MCF 10A (cell line): ENCODE data around the gene CCR3. TPM values are rescaled to one million over a fixed set of nuclear protein-coding genes. Genes with fewer than 3 reads are reported as not detected.

Source experiments
- BruUV-seq: library from RNA; stranded (reverse); fragments of 400-500 nt; replicated peaks from 2 replicates; lab custom pipeline; 2021; lab: Mats Ljungman, UMichigan
- CTCF ChIA-PET: fragments of 300-600 bp; sonication (Branson Sonifier 250); formaldehyde crosslinking; extraction: SDS; loops from one replicate; lab custom pipeline; 2021; ENCODE audit warnings: antibody characterized with exemption, inconsistent platforms; lab: Yijun Ruan, JAX
- POLR2A ChIA-PET: fragments of 300-600, 350-650 bp; sonication (Branson Sonifier 250); formaldehyde crosslinking; extraction: SDS; loops from one replicate; lab custom pipeline; 2020; ENCODE audit warnings: antibody characterized with exemption, inconsistent platforms; lab: Yijun Ruan, JAX
- DNase-seq: peaks from one replicate; pipeline ENCODE4 v3.0.0-alpha.2; 2018; ENCODE audit not compliant: unreplicated experiment
- H3K27ac Mint-ChIP-seq: one replicate; pipeline ENCODE4 v1.8.0; 2022; ENCODE audit warnings: mild to moderate bottlenecking, low read depth, mixed read lengths; ENCODE audit not compliant: unreplicated experiment
- H3K27me3 Mint-ChIP-seq: one replicate; pipeline ENCODE4 v1.8.0; 2022; ENCODE audit warnings: mixed read lengths; ENCODE audit not compliant: insufficient read depth, unreplicated experiment
- H3K36me3 Mint-ChIP-seq: one replicate; pipeline ENCODE4 v1.8.0; 2022; ENCODE audit warnings: mild to moderate bottlenecking, moderate library complexity, mixed read lengths; ENCODE audit not compliant: insufficient read depth, unreplicated experiment
- H3K4me1 Mint-ChIP-seq: one replicate; pipeline ENCODE4 v1.8.0; 2022; ENCODE audit warnings: mixed read lengths; ENCODE audit not compliant: insufficient read depth, unreplicated experiment
- H3K4me3 Mint-ChIP-seq: one replicate; pipeline ENCODE4 v1.8.0; 2022; ENCODE audit warnings: mild to moderate bottlenecking, moderate library complexity, mixed read lengths; ENCODE audit not compliant: unreplicated experiment
- H3K9me3 Mint-ChIP-seq: one replicate; pipeline ENCODE4 v1.8.0; 2022; ENCODE audit warnings: mixed read lengths; ENCODE audit not compliant: unreplicated experiment
- CTCF ChIP-seq: fragments of 200-600 bp; IDR thresholded peaks from one replicate; pipeline ENCODE4 v1.8.0; 2022; ENCODE audit warnings: antibody characterized with exemption, mild to moderate bottlenecking; ENCODE audit not compliant: unreplicated experiment
- intact Hi-C: fragments of 100-400 bp; cut with micrococcal nuclease; formaldehyde crosslinking; loops from 2 replicates; pipeline ENCODE4 v1.14.1; 2022
- total RNA-seq: library from RNA; stranded (reverse); gene quantifications from 2 replicates; pipeline ENCODE4 v1.2.3, GENCODE V29; 2022

Gene CCR3
- total RNA-seq, 1 experiment from 2014 or later, result not detected

GRCh38 chr3:46243560-46243959, 1.3 kb downstream of the CCR3 start:
- Mint-ChIP-seq H3K9me3 (no peaks in the 10 kb centered on the region), H3K4me3 (no peak overlapping the region), H3K27ac (no peak overlapping the region), H3K27me3 (no peaks in the 10 kb centered on the region), H3K4me1 (peaks cover 19% of the 10 kb centered on the region), H3K36me3 (no peaks in the 10 kb centered on the region)
- intact Hi-C loops, result no loop called here
- DNase-seq, result no peak
- BruUV-seq, result no TSS peak
- CTCF ChIA-PET, result interaction anchor here (0.6 kb wide), 2 partner anchors 42 to 243 kb away, joined by 3 read pairs; no protein-coding TSS in a partner anchor
- POLR2A ChIA-PET, result interaction anchor here (0.6 kb wide), 2 partner anchors 19 to 406 kb away, joined by 3 read pairs; no protein-coding TSS in a partner anchor
- no peak for TF ChIP-seq CTCF

GRCh38 chr3:46245146-46245545, 2.9 kb downstream of the CCR3 start:
- peaks cover 3% of the 10 kb centered on the region for H3K4me1 Mint-ChIP-seq
- no TSS peak for BruUV-seq
- H3K27ac Mint-ChIP-seq, result no peak overlapping the region
- ChIA-PET POLR2A (no interaction called here), CTCF (interaction anchor here (0.6 to 1.1 kb wide), 3 partner anchors 115 to 166 kb away, joined by 3 read pairs; no protein-coding TSS in a partner anchor)
- no peak for TF ChIP-seq CTCF
- H3K4me3 Mint-ChIP-seq, result no peak overlapping the region
- no peaks in the 10 kb centered on the region for H3K9me3 Mint-ChIP-seq
- H3K27me3 Mint-ChIP-seq, result peaks cover 6% of the 10 kb centered on the region
- no peak for DNase-seq
- intact Hi-C loops, result no loop called here
- H3K36me3 Mint-ChIP-seq, result no peaks in the 10 kb centered on the region

- no peak for DNase-seq
- POLR2A ChIA-PET, result interaction anchor here (0.7 kb wide), 2 partner anchors 9 to 59 kb away, joined by 3 read pairs; no protein-coding TSS in a partner anchor
- no TSS peak for BruUV-seq
- Mint-ChIP-seq H3K27ac (no peak overlapping the region), H3K27me3 (peaks cover 63% of the 10 kb centered on the region), H3K36me3 (no peaks in the 10 kb centered on the region), H3K4me3 (no peak overlapping the region), H3K9me3 (no peaks in the 10 kb centered on the region), H3K4me1 (no peaks in the 10 kb centered on the region)
- CTCF ChIA-PET, result interaction anchor here (0.6 kb wide), 1 partner anchor 94 kb away, joined by 3 read pairs; no protein-coding TSS in a partner anchor
- intact Hi-C loops, result no loop called here
- no peak for TF ChIP-seq CTCF
Measured at GRCh38 chr3:46252980-46253379, 10.7 kb downstream of the CCR3 start.

- BruUV-seq, result no TSS peak
Measured at GRCh38 chr3:46258525-46258924, 16.3 kb downstream of the CCR3 start.

More at GRCh38 chr3:46258525-46258924, 16.3 kb downstream of the CCR3 start:
- H3K27me3 Mint-ChIP-seq, result peaks cover 46% of the 10 kb centered on the region
- no peak for DNase-seq
- intact Hi-C loops, result no loop called here
- ChIA-PET POLR2A (interaction anchor here (1.2 kb wide), 1 partner anchor 1656 kb away, joined by 3 read pairs; no protein-coding TSS in a partner anchor), CTCF (interaction anchor here (0.7 kb wide), 1 partner anchor 33 kb away, joined by 3 read pairs; no protein-coding TSS in a partner anchor)
- H3K4me1 Mint-ChIP-seq, result no peaks in the 10 kb centered on the region
- TF ChIP-seq CTCF, result no peak
- H3K4me3 Mint-ChIP-seq, result no peak overlapping the region
- H3K36me3 Mint-ChIP-seq, result no peaks in the 10 kb centered on the region
- no peak overlapping the region for H3K27ac Mint-ChIP-seq
- H3K9me3 Mint-ChIP-seq, result peaks cover 8% of the 10 kb centered on the region
